Sigmoid colon (tissue), 7 donors: Measurements from ENCODE around the gene MIEN1. TPM values are rescaled to one million over a fixed set of nuclear protein-coding genes. Genes with fewer than 3 reads are reported as not detected.

Experiments used
- DNase-seq: peaks from one replicate; pipeline ENCODE4 v3.0.0-alpha.2; 2019
- H3K27ac ChIP-seq, 4 donors: fragments of 200-600 bp; sonication (generic); one replicate each; pipeline ENCODE4 v1.5.1; 2016 to 2019; ENCODE audit warnings: mild to moderate bottlenecking in 1 of 4
- H3K27me3 ChIP-seq, 3 donors: fragments of 200-600 bp; sonication (generic); one replicate each; pipeline ENCODE4 v1.5.1; 2019; ENCODE audit warnings: mild to moderate bottlenecking in 1 of 3
- H3K36me3 ChIP-seq, 4 donors: fragments of 200-600 bp; sonication (generic); one replicate each; pipeline ENCODE4 v1.5.1; 2016 to 2019
- H3K4me1 ChIP-seq, 4 donors: fragments of 200-600 bp; sonication (generic); one replicate each; pipeline ENCODE4 v1.5.1; 2017 to 2019
- H3K4me3 ChIP-seq, 4 donors: fragments of 200-600 bp; sonication (generic); one replicate each; pipeline ENCODE4 v1.5.1; 2017 to 2019; ENCODE audit warnings: mild to moderate bottlenecking in 2 of 4, moderate library complexity in 1 of 4
- H3K9me3 ChIP-seq, 4 donors: fragments of 200-600 bp in 3 of 4; sonication (generic) in 3 of 4; one replicate each; pipeline versions ENCODE4 v1.5.1 to v1.6.1; 2013 to 2019
- CTCF ChIP-seq, 4 experiments: fragments of 450-650 bp in 3 of 4; fragments of 200-600 bp in 1 of 4; IDR thresholded peaks; one replicate each; pipeline ENCODE4 v1.5.1; 2016 to 2019; ENCODE audit warnings: antibody characterized with exemption in 4 of 4, mild to moderate bottlenecking in 3 of 4, moderate library complexity in 2 of 4
- EP300 ChIP-seq, 4 donors: sonication (generic); formaldehyde crosslinking; IDR thresholded peaks; one replicate each; pipeline ENCODE4 v1.6.1; 2017; ENCODE audit warnings: antibody characterized with exemption in 4 of 4
- POLR2A ChIP-seq, 2 donors: fragments of 450-650 bp; IDR thresholded peaks; one replicate each; pipeline ENCODE4 v1.6.1; 2016; ENCODE audit warnings: antibody characterized with exemption in 2 of 2, mild to moderate bottlenecking in 2 of 2, moderate library complexity in 2 of 2
- POLR2AphosphoS5 ChIP-seq, 4 donors: sonication (generic); formaldehyde crosslinking; IDR thresholded peaks; one replicate each; pipeline ENCODE4 v1.6.1; 2017; ENCODE audit warnings: antibody characterized with exemption in 4 of 4
- WGBS, 2 donors: extraction: QIAGEN DNeasy Blood & Tissue Kit; methylation state at CpG; one replicate each; pipeline ENCODE4 v1.1.7; 2013; 5-methylcytosine and 5-hydroxymethylcytosine counted together
- intact Hi-C: fragments of 100-400 bp; cut with DNase I; formaldehyde crosslinking; loops from one replicate; pipeline ENCODE4 v1.15.1; 2023
- polyA plus RNA-seq, 3 donors: library from polyadenylated mRNA; stranded (reverse); fragments of 200-250 nt; gene quantifications; one replicate each; pipeline ENCODE4 v1.2.3, GENCODE V29; 2013
- total RNA-seq, 4 donors: library from RNA; depleted of rRNA; stranded (reverse); fragments of >200 nt; gene quantifications; one replicate each; pipeline ENCODE4 v1.1.0, GENCODE V29; 2016
- donor health status: healthy with polysubstance abuse.
- donor health status: Bipolar disorder and iron deficiency.
- donor health status: healthy.

MIEN1 gene
- total and polyA plus RNA-seq, 7 donors, result 52.4 to 226 (median 65.5) TPM

DNA sequence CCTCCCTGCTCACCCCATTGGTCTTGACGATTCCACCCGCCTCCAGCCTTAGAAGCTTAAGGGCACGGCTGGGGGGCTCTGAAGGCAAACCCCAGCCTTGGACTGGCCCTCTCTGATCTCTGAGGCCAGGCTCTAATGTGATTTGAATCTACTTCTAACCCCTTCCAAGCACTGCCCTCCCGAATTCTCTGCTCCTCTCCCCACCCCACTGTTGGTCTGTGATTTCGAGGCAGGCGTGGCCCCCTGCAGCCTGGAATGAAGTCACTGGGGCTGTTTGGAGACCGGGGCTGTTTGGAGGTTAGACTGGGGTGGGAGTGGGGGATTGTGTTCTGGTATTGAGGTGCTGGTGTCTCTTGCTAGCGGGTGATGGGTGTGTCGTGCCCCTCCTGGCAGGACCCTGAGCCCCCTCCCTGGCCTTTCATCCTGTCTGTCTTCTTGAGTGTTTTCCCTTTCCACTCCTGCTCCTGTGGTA lies 9.6 kb upstream of the MIEN1 start:
- Histone ChIP-seq H3K9me3 (no peaks in the 10 kb centered on the region), H3K27ac (peak overlapping the region in 1 of 4 donors; percentile 27), H3K4me3 (peak overlapping the region in 1 of 4 donors; percentile 31), H3K4me1 (peaks cover 0 to 27% (median 22%) of the 10 kb centered on the region in 4 donors), H3K36me3 (no peaks in the 10 kb centered on the region), H3K27me3 (peaks cover 32 to 84% (median 70%) of the 10 kb centered on the region in 3 donors)
- 12 to 40% methylated on average over 9 of the region's 9 CpGs for WGBS, 2 donors
- intact Hi-C loops, result no loop called here
- DNase-seq, result no peak
- no peak for TF ChIP-seq POLR2AphosphoS5 (IDR thresholded peaks at IDR 0.05)
- TF ChIP-seq POLR2A (IDR thresholded peaks at IDR 0.05), result no peak
- no peak for TF ChIP-seq CTCF (IDR thresholded peaks at IDR 0.05)
- TF ChIP-seq EP300 (IDR thresholded peaks at IDR 0.05), result no peak

DNA sequence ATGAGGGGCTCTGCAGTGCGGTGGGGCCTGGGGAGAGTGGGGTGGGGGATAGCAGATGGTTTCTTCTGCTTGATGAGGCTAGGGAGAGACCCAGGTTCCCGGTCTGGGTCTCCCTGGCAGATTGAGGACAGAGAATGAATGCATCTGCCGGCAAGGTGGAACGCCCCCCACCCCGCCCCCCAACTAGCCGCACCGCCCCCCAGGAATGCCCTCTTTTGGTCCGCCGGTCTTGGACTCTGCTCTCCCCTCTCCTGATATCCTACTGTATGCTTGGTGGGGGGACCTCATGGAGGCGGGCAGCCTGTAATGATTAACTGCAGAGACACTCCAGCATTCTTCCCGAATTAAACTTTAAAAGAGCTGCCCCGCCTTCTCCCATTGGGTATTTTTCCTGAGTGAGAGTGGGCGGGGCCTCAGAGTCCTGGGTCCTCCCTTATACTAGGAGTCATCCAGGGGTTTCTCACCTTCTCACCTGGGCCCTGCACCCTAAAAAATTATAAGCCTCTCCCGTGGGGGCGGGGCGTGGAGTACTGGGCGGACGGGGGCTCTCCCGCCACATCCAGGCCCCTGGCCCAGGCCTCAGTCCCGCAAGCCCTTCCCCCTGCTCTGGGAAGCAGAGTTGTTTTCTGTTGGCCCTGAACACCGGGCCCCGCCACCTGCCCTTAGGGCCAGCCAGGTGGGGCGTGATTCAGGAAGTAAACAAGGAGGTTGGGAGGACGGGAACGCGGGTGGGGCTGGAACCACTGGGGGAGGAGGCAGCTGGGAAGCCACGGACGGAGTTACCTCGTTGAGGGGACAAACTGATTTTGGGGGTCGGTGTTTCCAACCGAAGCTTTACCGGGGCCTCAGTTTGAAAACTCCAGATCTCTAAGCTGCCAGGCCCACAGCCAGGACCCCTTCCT lies 8.9 kb upstream of the MIEN1 start:
- peak overlapping the region in 3 of 4 donors; percentile 9 to 31 (median 16) for H3K4me3 ChIP-seq
- peak overlapping the region in 1 of 4 donors; percentile 27 for H3K27ac ChIP-seq
- WGBS, 2 donors, result 4 to 15% methylated on average over 32 of the region's 32 CpGs
- H3K27me3 ChIP-seq, result peaks cover 32 to 84% (median 64%) of the 10 kb centered on the region in 3 donors
- intact Hi-C loops, result no loop called here
- H3K9me3 ChIP-seq, result no peaks in the 10 kb centered on the region
- H3K36me3 ChIP-seq, result no peaks in the 10 kb centered on the region
- peaks cover 0 to 27% (median 22%) of the 10 kb centered on the region in 4 donors for H3K4me1 ChIP-seq
- TF ChIP-seq CTCF (IDR thresholded peaks at IDR 0.05) (no peak), POLR2AphosphoS5 (IDR thresholded peaks at IDR 0.05) (no peak), EP300 (IDR thresholded peaks at IDR 0.05) (no peak), POLR2A (IDR thresholded peaks at IDR 0.05) (peak in 1 of 2 donors; percentile 5)
- DNase-seq, result no peak

DNA sequence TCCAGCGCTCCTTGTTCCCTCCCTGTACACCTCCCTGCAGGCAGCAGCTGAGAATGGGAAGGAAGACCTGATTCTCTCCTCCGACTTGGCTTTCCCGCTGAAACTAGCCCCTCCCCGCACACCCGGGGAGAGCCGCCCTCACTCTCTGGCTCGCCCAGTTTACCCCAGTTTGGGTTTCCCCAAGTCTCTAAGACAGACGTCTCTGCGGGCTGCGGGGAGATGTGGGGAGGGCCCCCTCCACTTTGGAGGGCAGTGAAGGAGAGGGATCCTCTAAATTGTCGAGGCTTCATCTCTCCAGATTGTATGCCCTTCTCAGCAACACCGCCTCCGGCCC lies 8.2 kb upstream of the MIEN1 start:
- H3K27ac ChIP-seq, result no peak overlapping the region
- H3K36me3 ChIP-seq, result no peaks in the 10 kb centered on the region
- TF ChIP-seq POLR2A (IDR thresholded peaks at IDR 0.05) (no peak), POLR2AphosphoS5 (IDR thresholded peaks at IDR 0.05) (no peak), EP300 (IDR thresholded peaks at IDR 0.05) (no peak), CTCF (IDR thresholded peaks at IDR 0.05) (no peak)
- DNase-seq, result no peak
- peaks cover 0 to 27% (median 22%) of the 10 kb centered on the region in 4 donors for H3K4me1 ChIP-seq
- peak overlapping the region in 2 of 4 donors; percentile 16 to 31 for H3K4me3 ChIP-seq
- intact Hi-C loops, result no loop called here
- 1 to 2% methylated on average over 13 of the region's 13 CpGs for WGBS, 2 donors
- H3K27me3 ChIP-seq, result peaks cover 32 to 80% (median 59%) of the 10 kb centered on the region in 3 donors
- no peaks in the 10 kb centered on the region for H3K9me3 ChIP-seq

GRCh38 chr17:39737760-39738567 lies 7.6 kb upstream of the MIEN1 start, which contains the start of gene GRB7:
Gene GRB7, plus strand, starts transcription at chr17:39737938. Its CDS starts 4,364 bp downstream, at chr17:39742302.
- 3 to 10% methylated on average over 34 of the region's 34 CpGs for WGBS, 2 donors
- Histone ChIP-seq H3K4me3 (peak within 1 kb of the TSS in 2 of 4 donors; percentile 16 to 31), H3K27me3 (peaks cover 32 to 74% (median 59%) of the 10 kb centered on the region in 3 donors), H3K9me3 (no peaks in the 10 kb centered on the region), H3K27ac (peak within 1 kb of the TSS in 1 of 4 donors; percentile 33), H3K36me3 (no peaks in the 10 kb centered on the region), H3K4me1 (peaks cover 0 to 27% (median 22%) of the 10 kb centered on the region in 4 donors)
- no peak for DNase-seq
- TF ChIP-seq EP300 (IDR thresholded peaks at IDR 0.05) (no peak), POLR2A (IDR thresholded peaks at IDR 0.05) (peak in 1 of 2 donors; percentile 65)
- intact Hi-C loops, result no loop called here
